ENCODE data around the gene EFL1. TPM values are rescaled to one million over a fixed set of nuclear protein-coding genes. Genes with fewer than 3 reads are reported as not detected.
"Not testable (repeated sequence)": the region's sequence is repeated elsewhere in the genome, so short reads cannot be mapped to it uniquely, and the experiment has no call there.

The EFL1 gene
- total RNA-seq, 2 donors from 2014 or later, result 11.2 to 33.0 TPM

- ATAC-seq (no peak), DNase-seq (no peak)
- Histone ChIP-seq H3K4me3 (no peak overlapping the region), H3K27me3 (no peaks in the 10 kb centered on the region), H3K4me1 (no peaks in the 10 kb centered on the region), H3K27ac (no peak overlapping the region), H3K9me3 (no peaks in the 10 kb centered on the region), H3K36me3 (replicated peaks in 1 of 2; ENCODE audit: insufficient read depth in 1 of 2, low read depth in 2 of 2) (no peaks in the 10 kb centered on the region)
- intact Hi-C loops (cut with DNase I), result no loop called here
- WGBS, 2 donors, result 86% methylated on average over 5 of the region's 5 CpGs
- no peak for TF ChIP-seq POLR2A (IDR thresholded peaks at IDR 0.05)
- TF ChIP-seq CTCF (IDR thresholded peaks at IDR 0.05), result no peak
Measured at GRCh38 chr15:82292271-82292670, 29.7 kb upstream of the EFL1 start.

- intact Hi-C loops (cut with DNase I); H3K4me1 ChIP-seq; DNase-seq; H3K27ac ChIP-seq; H3K9me3 ChIP-seq; H3K27me3 ChIP-seq; H3K36me3 ChIP-seq (replicated peaks in 1 of 2; ENCODE audit: insufficient read depth in 1 of 2, low read depth in 2 of 2); H3K4me3 ChIP-seq; ATAC-seq: not testable (repeated sequence)
- WGBS, 2 donors, result 85 to 91% methylated on average over 1 to 2 of the region's 2 CpGs
Measured at GRCh38 chr15:82288202-82288601, 25.7 kb upstream of the EFL1 start.

GRCh38 chr15:82286475-82286874 is 23.9 kb upstream of the EFL1 start:
- H3K4me1 ChIP-seq; H3K27ac ChIP-seq; H3K9me3 ChIP-seq; H3K27me3 ChIP-seq; intact Hi-C loops (cut with DNase I); ATAC-seq; H3K36me3 ChIP-seq (replicated peaks in 1 of 2; ENCODE audit: insufficient read depth in 1 of 2, low read depth in 2 of 2); H3K4me3 ChIP-seq; DNase-seq: not testable (repeated sequence)
- 61 to 75% methylated on average over 4 of the region's 4 CpGs for WGBS, 2 donors

GRCh38 chr15:82284381-82284780 is 21.8 kb upstream of the EFL1 start:
- H3K9me3 ChIP-seq; H3K36me3 ChIP-seq (replicated peaks in 1 of 2; ENCODE audit: insufficient read depth in 1 of 2, low read depth in 2 of 2); H3K27ac ChIP-seq; H3K27me3 ChIP-seq; H3K4me1 ChIP-seq; intact Hi-C loops (cut with DNase I); DNase-seq; H3K4me3 ChIP-seq; ATAC-seq: not testable (repeated sequence)
- WGBS, 2 donors, result 40 to 48% methylated on average over 2 of the region's 2 CpGs

GRCh38 chr15:82282386-82282785 is 19.9 kb upstream of the EFL1 start:
- ATAC-seq; H3K4me3 ChIP-seq; H3K27me3 ChIP-seq; intact Hi-C loops (cut with DNase I); H3K4me1 ChIP-seq; DNase-seq; H3K36me3 ChIP-seq (replicated peaks in 1 of 2; ENCODE audit: insufficient read depth in 1 of 2, low read depth in 2 of 2); H3K27ac ChIP-seq; H3K9me3 ChIP-seq: not testable (repeated sequence)
- 69 to 71% methylated on average over 3 to 4 of the region's 4 CpGs for WGBS, 2 donors

GRCh38 chr15:82281276-82281675 is 18.7 kb upstream of the EFL1 start:
- ATAC-seq; intact Hi-C loops (cut with DNase I): not testable (repeated sequence)
- peak in 1 of 7 experiments; percentile 19 for TF ChIP-seq CTCF (IDR thresholded peaks at IDR 0.05)

GRCh38 chr15:82275410-82275809 is 12.9 kb upstream of the EFL1 start:
- Histone ChIP-seq H3K4me3 (no peak overlapping the region), H3K27ac (no peak overlapping the region), H3K36me3 (replicated peaks in 1 of 2; ENCODE audit: insufficient read depth in 1 of 2, low read depth in 2 of 2) (no peaks in the 10 kb centered on the region), H3K4me1 (no peaks in the 10 kb centered on the region), H3K9me3 (peaks cover 0 to 8% (median 0%) of the 10 kb centered on the region in 3 donors), H3K27me3 (no peaks in the 10 kb centered on the region)
- DNase-seq, result no peak
- no peak for ATAC-seq
- intact Hi-C loops (cut with DNase I), result no loop called here
- TF ChIP-seq POLR2A (IDR thresholded peaks at IDR 0.05), result no peak
- TF ChIP-seq CTCF (IDR thresholded peaks at IDR 0.05), result no peak

More at GRCh38 chr15:82281276-82281675, 18.7 kb upstream of the EFL1 start:
- H3K4me3 ChIP-seq; H3K27me3 ChIP-seq; H3K27ac ChIP-seq; H3K4me1 ChIP-seq; H3K36me3 ChIP-seq (replicated peaks in 1 of 2; ENCODE audit: insufficient read depth in 1 of 2, low read depth in 2 of 2); DNase-seq; H3K9me3 ChIP-seq: not testable (repeated sequence)

Data from body of pancreas (tissue), 4 donors.